ENCODE results near the gene S100A9. TPM values are rescaled to one million over a fixed set of nuclear protein-coding genes. Genes with fewer than 3 reads are reported as not detected.

Gene S100A9
- total RNA-seq, 2 donors from 2014 or later, result not detected

DNA sequence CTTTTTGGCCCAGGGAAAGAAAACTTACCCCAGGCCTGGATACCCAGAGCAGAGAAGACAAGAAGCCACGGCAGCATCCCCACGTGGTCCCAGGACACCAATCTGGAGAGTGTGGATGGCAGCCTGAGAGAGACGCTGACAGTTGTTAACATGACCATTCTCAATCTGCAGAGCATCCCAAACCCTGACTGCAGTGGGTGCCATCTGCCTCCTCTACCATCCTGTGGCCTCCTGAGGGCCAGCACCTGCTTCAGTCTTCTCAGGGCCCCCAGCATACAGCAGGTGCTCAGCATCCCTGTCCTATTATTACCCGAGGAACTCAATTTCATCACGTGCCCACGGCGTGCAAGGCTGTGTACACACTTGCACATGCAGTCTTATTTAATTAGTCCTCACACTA is 9.8 kb upstream of the S100A9 start:
- no peaks in the 10 kb centered on the region for H3K36me3 ChIP-seq (ENCODE audit: control insufficient read depth, insufficient read depth, low read length)
- Mint-ChIP-seq H3K4me3 (no peak overlapping the region), H3K9me3 (no peaks in the 10 kb centered on the region), H3K4me1 (peaks cover 33% of the 10 kb centered on the region), H3K27me3 (ENCODE audit: insufficient read depth) (peaks cover 20% of the 10 kb centered on the region), H3K36me3 (ENCODE audit: low read depth) (no peaks in the 10 kb centered on the region), H3K27ac (no peak overlapping the region)
- no peaks in the 10 kb centered on the region for H3K9me3 ChIP-seq (ENCODE audit: control insufficient read depth, low read length)
- peaks cover 6% of the 10 kb centered on the region for H3K4me1 ChIP-seq (ENCODE audit: control insufficient read depth, insufficient read depth, low read length)
- no peak overlapping the region for H3K4me3 ChIP-seq (ENCODE audit: low read length)
- H3K9ac ChIP-seq (ENCODE audit: extremely low read depth, low read length, poor library complexity, severe bottlenecking), result no peak overlapping the region
- 77% methylated on average over 7 of the region's 7 CpGs for WGBS, 2 experiments (ENCODE audit: insufficient coverage in 1 of 2, insufficient read length in 1 of 2)
- no peak for DNase-seq
- TF ChIP-seq, protein P1, sequence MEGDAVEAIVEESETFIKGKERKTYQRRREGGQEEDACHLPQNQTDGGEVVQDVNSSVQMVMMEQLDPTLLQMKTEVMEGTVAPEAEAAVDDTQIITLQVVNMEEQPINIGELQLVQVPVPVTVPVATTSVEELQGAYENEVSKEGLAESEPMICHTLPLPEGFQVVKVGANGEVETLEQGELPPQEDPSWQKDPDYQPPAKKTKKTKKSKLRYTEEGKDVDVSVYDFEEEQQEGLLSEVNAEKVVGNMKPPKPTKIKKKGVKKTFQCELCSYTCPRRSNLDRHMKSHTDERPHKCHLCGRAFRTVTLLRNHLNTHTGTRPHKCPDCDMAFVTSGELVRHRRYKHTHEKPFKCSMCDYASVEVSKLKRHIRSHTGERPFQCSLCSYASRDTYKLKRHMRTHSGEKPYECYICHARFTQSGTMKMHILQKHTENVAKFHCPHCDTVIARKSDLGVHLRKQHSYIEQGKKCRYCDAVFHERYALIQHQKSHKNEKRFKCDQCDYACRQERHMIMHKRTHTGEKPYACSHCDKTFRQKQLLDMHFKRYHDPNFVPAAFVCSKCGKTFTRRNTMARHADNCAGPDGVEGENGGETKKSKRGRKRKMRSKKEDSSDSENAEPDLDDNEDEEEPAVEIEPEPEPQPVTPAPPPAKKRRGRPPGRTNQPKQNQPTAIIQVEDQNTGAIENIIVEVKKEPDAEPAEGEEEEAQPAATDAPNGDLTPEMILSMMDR (conservative IDR thresholded peaks at IDR 0.05), result no peak
- no peaks in the 10 kb centered on the region for H3K27me3 ChIP-seq (ENCODE audit: control insufficient read depth, insufficient read depth, low read length, poor library complexity, severe bottlenecking)
- no peak overlapping the region for H3K27ac ChIP-seq (ENCODE audit: low read depth, low read length)

DNA sequence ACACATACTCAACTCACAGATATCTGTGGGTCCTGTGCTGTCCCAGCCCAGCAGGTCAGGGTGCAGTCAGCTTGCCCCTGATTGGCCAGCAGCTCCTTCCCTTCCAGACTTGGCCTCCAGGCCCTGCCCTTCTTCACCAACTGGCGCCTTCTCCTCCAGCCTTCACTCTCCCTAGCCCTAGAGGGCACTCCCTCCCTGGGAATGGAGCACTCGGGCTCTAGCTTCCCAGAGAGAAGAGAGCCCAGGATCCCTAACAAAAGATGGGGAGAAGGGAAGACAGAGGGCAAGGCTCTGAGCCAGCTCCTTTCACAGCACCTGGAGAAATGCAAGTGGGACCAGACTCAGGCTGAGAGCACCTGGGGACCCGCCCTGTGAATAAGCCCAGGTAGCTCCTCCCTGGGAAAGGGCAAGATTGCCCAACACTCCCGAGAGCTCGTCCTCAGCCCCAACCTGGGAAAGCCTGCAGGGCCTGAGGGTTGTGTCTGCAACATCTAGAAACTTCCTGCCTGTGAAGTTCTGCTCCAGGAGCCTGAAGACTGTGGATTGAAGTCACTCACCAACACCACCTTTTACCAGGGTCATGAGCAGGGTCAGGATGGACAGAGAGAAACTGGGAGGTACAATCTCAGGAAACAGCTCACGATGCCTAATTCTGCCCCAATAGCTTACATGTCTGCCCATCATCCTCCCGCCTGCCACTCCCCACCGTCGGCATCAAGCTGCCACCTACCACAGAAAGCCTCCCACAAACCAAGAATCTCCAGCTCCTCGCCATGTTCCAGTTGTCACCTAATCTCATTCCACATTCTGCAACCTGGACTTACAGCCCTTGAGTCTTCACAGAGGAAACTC is 8.9 kb upstream of the S100A9 start, which contains the start of gene PGLYRP4:
Gene PGLYRP4 (minus strand): TSS at position 331 of the 852 bp plus-strand sequence. CDS start 909 bp downstream, outside the sequence.
- Mint-ChIP-seq H3K4me3 (no peak within 1 kb of the TSS), H3K9me3 (no peaks in the 10 kb centered on the region), H3K27me3 (ENCODE audit: insufficient read depth) (peaks cover 20% of the 10 kb centered on the region), H3K36me3 (ENCODE audit: low read depth) (no peaks in the 10 kb centered on the region), H3K4me1 (peaks cover 25% of the 10 kb centered on the region), H3K27ac (no peak within 1 kb of the TSS)
- Histone ChIP-seq H3K36me3 (ENCODE audit: control insufficient read depth, insufficient read depth, low read length) (no peaks in the 10 kb centered on the region), H3K27me3 (ENCODE audit: control insufficient read depth, insufficient read depth, low read length, poor library complexity, severe bottlenecking) (no peaks in the 10 kb centered on the region), H3K4me3 (ENCODE audit: low read length) (no peak within 1 kb of the TSS), H3K27ac (ENCODE audit: low read depth, low read length) (no peak within 1 kb of the TSS), H3K9ac (ENCODE audit: extremely low read depth, low read length, poor library complexity, severe bottlenecking) (no peak within 1 kb of the TSS), H3K4me1 (ENCODE audit: control insufficient read depth, insufficient read depth, low read length) (peaks cover 4% of the 10 kb centered on the region), H3K9me3 (ENCODE audit: control insufficient read depth, low read length) (no peaks in the 10 kb centered on the region)
- DNase-seq, result peak; percentile 71
- 69 to 72% methylated on average over 5 to 10 of the region's 10 CpGs for WGBS, 2 experiments (ENCODE audit: insufficient coverage in 1 of 2, insufficient read length in 1 of 2)
- TF ChIP-seq, protein P1 (conservative IDR thresholded peaks at IDR 0.05), result no peak

DNA sequence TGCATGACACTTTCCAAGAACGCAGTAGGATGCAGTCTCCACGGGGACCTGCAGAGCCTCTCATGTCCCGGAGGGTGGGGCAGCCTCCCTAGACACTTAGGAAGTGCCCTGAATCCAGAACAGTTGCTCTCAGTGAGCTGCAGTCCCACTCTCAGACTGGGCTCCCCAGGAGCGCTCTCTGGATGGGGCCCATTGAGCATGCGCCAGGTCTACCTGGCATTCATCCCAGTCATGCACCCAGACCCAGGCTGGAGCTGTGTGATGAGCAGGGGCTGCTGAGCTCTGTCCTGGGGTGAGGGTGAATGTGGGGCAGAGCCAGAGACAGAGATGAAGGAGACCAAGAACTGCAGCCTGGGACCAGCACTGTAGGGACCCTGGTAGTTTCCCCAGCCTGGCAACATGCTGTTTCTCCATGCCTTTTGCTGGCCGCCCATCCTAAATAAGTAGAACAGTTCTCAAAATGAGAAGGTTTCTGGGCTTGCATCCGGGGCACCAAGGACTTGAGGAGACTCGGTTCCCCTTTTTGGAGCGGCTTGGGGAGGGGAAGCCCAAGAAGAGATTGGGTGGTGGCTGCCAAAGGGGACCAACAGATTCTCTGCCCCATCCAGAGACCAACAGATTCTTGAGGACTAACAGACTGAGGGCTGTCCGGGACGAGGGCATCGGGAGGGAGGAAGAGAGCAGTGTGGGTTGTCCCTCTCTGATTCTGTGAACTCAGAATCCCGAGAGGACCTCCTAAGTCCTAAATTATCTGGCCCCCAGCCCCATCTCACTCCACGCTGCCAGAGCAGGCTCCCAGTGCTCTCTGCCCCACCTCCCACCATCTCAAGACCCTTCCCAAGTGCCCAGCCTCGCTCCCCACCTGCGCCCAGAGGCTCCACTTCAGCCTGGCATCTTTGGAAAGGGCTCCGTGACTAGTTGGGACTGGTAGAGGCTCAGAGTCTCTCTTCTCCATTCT is 8.0 kb upstream of the S100A9 start:
- no peaks in the 10 kb centered on the region for H3K27me3 ChIP-seq (ENCODE audit: control insufficient read depth, insufficient read depth, low read length, poor library complexity, severe bottlenecking)
- Mint-ChIP-seq H3K9me3 (no peaks in the 10 kb centered on the region), H3K4me3 (no peak overlapping the region), H3K27ac (no peak overlapping the region), H3K4me1 (peaks cover 16% of the 10 kb centered on the region), H3K36me3 (ENCODE audit: low read depth) (no peaks in the 10 kb centered on the region), H3K27me3 (ENCODE audit: insufficient read depth) (peaks cover 20% of the 10 kb centered on the region)
- WGBS, 2 experiments (ENCODE audit: insufficient coverage in 1 of 2, insufficient read length in 1 of 2), result 72 to 77% methylated on average over 11 to 17 of the region's 17 CpGs
- no peak overlapping the region for H3K9ac ChIP-seq (ENCODE audit: extremely low read depth, low read length, poor library complexity, severe bottlenecking)
- H3K4me1 ChIP-seq (ENCODE audit: control insufficient read depth, insufficient read depth, low read length), result peaks cover 2% of the 10 kb centered on the region
- no peaks in the 10 kb centered on the region for H3K9me3 ChIP-seq (ENCODE audit: control insufficient read depth, low read length)
- no peak overlapping the region for H3K4me3 ChIP-seq (ENCODE audit: low read length)
- DNase-seq, result peak; percentile 39
- TF ChIP-seq, protein P1 (conservative IDR thresholded peaks at IDR 0.05), result no peak
- no peaks in the 10 kb centered on the region for H3K36me3 ChIP-seq (ENCODE audit: control insufficient read depth, insufficient read depth, low read length)
- no peak overlapping the region for H3K27ac ChIP-seq (ENCODE audit: low read depth, low read length)

Data from endodermal cell (in vitro differentiated cells).